GM19193 (cell line): ENCODE results near the gene AKAP17A.

Experiments used
- POLR2A ChIP-seq: IDR thresholded peaks from 4 replicates; pipeline ENCODE4 v1.6.1; 2011; ENCODE audit not compliant: insufficient read depth, insufficient read length; ENCODE audit errors: extremely low read depth

The AKAP17A gene

DNA sequence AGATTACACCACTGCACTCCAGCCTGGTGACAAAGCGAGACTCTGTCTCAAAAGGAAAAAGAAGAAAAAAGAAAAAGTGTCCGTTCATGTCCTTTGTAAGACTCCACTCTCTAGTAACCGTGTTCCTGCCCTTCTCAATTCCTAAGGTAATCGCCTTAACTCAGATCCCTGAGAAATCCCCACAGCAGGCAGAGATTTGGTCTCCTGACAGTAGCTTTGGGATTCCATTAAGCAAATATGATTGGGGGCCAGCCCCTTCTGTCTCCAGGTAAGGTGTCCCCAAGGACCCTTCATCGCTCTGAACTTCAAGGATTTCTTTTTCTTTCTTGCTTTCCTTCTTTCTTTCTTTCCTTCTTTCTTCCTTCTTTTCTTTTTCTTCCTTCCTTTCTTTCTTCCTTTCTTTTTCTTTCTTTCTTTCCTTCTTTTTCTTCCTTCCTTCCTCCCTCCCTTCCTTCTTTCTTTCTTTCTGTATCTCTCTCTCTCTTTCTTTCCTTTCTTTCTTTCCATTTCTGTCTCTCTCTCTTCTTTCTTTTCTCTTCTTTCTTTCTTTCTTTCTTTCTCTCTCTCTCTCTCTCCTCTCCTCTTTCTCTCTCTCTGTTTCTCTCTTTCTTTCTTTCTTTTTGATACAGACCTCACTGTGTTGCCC lies 21.4 kb downstream of the AKAP17A start:
- TF ChIP-seq POLR2A, result no peak

DNA sequence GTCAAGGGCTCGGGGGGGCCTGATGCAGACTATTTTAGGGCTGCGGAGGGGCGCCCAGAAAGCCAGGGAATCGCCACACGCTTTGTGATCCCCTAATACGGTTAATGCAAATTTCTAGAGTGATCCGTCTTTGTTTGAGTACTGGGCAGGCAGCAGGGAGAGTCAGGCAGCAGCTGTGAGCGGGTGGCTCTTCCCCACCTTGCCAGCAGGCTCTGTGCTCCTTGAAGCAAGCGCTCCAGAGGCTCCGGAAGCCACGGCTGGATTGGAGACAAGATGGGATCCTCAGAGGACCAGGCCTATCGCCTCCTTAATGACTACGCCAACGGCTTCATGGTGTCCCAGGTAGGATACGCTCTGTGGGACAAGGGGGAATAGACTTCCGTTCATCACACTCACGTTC lies 23.5 kb downstream of the AKAP17A start, which contains the start of gene ASMT:
Gene ASMT (plus strand): TSS at position 133 of the 400 bp plus-strand sequence. CDS start 141 bp downstream, at position 274.
- no peak for TF ChIP-seq POLR2A

DNA sequence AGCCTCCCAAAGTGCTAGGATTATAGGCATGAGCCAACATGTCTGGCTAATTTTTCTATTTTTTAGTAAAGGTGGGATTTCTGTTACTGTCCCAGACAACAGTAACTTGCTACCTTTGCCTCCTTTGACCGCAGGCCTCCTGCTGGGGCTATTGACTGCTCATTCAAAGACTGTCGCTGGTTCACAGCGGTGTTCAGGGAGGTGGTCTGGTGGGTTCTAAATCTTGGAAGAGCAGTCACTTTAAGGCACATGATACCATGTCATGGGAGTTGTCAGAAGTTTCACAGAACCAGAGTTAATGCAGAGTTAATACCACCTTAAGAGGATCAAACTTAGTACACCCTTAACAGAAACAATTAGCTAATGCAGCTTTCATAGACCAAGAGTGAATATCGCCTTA lies 27.3 kb downstream of the AKAP17A start:
- TF ChIP-seq POLR2A, result no peak

DNA sequence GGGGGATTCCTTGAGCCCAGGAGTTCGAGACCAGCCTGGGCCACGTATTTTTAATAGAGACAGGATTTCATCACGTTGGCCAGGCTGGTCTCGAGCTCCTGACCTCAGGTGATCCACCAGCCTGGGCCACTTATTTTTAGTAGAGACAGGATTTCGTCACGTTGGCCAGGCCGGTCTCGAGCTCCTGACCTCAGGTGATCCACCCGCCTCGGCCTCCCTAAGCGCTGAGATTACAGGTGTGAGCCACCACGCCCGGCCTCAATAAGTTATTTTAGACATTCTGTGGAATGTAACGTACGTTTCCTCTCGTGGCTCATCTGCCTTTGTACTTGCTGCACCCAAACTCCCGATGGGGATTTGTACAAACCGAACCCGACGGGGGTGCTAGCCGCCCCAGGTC lies 32.3 kb downstream of the AKAP17A start:
- TF ChIP-seq POLR2A, result no peak

DNA sequence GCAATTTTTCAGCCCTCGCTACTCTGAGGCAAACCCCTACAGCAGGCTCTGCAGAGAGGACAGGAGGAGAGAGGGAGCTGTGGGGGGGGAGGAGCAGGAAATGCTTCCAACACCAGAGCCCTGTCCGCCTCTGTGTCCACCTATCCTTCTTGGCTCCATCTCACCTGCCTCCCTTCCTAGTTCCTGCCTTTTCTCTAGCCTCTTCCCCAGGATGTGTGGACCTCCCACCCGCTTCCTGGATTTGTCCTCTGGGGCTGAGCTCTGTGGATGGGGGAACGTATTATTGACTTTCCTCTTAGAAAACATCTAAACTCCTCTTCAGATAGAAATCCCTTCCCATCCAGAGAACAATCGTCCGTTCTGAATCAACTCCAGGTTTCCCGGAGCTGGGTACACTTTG lies 37.8 kb downstream of the AKAP17A start:
- TF ChIP-seq POLR2A, result no peak

DNA sequence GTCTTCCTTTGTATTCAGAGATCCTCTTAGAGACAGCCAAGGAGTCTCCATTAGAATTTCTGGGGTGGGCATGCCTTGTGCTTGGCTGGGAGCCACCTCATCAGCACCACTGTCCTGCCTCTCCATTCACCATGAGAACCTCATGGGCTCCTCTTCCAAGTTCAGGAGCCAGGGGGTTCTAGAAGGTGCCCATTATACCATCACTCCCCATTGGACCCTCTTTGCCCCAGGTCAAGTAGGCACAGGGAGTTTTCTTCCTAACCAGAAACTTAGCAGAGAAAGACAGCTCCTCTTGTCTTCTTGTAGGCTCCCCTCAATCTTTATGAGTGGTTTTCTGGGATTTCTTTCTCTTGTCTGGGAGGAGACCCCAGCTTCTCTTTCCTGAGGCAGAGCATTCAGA lies 54.6 kb downstream of the AKAP17A start:
- no peak for TF ChIP-seq POLR2A

DNA sequence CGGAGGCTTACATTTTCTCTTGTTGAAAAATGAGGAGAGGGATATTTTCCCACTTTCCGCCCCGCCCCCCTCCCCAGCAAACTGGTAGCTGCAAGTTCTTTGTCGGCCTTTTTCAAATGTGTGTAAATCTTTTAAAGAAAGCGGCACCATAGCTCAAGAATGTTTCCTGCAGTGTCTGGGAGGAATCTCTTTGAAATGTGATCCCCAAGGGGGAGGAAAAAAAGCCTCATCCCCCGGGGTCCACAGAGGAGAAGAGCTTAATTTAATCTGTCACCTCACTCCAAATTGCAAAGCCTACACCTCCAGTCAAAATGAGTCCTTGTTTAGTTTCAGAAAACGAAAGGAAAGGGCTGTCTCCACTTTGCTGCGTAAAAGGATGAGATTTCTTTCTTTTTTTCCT lies 58.2 kb downstream of the AKAP17A start:
- no peak for TF ChIP-seq POLR2A
